Immature natural killer cell (primary cell): ENCODE measurements around the gene CIDEB. TPM values are rescaled to one million over a fixed set of nuclear protein-coding genes. Genes with fewer than 3 reads are reported as not detected.
"Not testable (repeated sequence)": the region's sequence is repeated elsewhere in the genome, so short reads cannot be mapped to it uniquely, and the experiment has no call there.

Experiments used
- DNase-seq, 3 donors: peaks; one replicate each; pipeline ENCODE4 v3.0.0; 2022; ENCODE audit warnings: mixed read lengths in 1 of 3
- H3K27ac Mint-ChIP-seq, 6 donors: one replicate each; pipeline ENCODE4 v1.8.0; 2020; ENCODE audit warnings: mixed read lengths in 6 of 6, mild to moderate bottlenecking in 5 of 6, inconsistent platforms in 4 of 6, moderate library complexity in 3 of 6
- H3K27me3 Mint-ChIP-seq, 3 donors: one replicate each; pipeline ENCODE4 v1.8.0; 2020 to 2021; ENCODE audit warnings: low read depth in 3 of 3, mild to moderate bottlenecking in 3 of 3, mixed read lengths in 3 of 3, moderate library complexity in 3 of 3, inconsistent platforms in 1 of 3
- H3K36me3 Mint-ChIP-seq, 3 donors: one replicate each; pipeline ENCODE4 v1.8.0; 2020; ENCODE audit warnings: mixed read lengths in 3 of 3, inconsistent platforms in 2 of 3, mild to moderate bottlenecking in 2 of 3
- H3K4me1 Mint-ChIP-seq, 2 donors: one replicate each; pipeline ENCODE4 v1.8.0; 2020; ENCODE audit warnings: inconsistent platforms in 2 of 2, mild to moderate bottlenecking in 2 of 2, mixed read lengths in 2 of 2, moderate library complexity in 1 of 2
- H3K4me3 Mint-ChIP-seq, 5 donors: one replicate each; pipeline ENCODE4 v1.8.0; 2020; ENCODE audit warnings: mild to moderate bottlenecking in 5 of 5, mixed read lengths in 5 of 5, inconsistent platforms in 3 of 5, moderate library complexity in 3 of 5
- H3K9me3 Mint-ChIP-seq, 6 donors: one replicate each; pipeline ENCODE4 v1.8.0; 2020; ENCODE audit warnings: mild to moderate bottlenecking in 6 of 6, mixed read lengths in 6 of 6, inconsistent platforms in 4 of 6, moderate library complexity in 3 of 6
- polyA plus RNA-seq, 3 donors: library from polyadenylated mRNA; unstranded; fragments of 300-500 nt; fragmentation: Illumina TruSeq; gene quantifications; one replicate each; pipeline ENCODE4 v1.2.3, GENCODE V29; 2021

CIDEB gene
- polyA plus RNA-seq = 10 to 100 TPM; 31.6 to 81.9 (median 52.1) TPM

GRCh38 chr14:24307575-24308341 lies at the start of gene CIDEB:
Gene CIDEB, minus strand, starts transcription at chr14:24307977. Its CDS starts 119 bp downstream, at chr14:24307858.
- DNase-seq = peak; percentile 55 to 64 (median 58)
- H3K9me3 Mint-ChIP-seq = no peaks in the 10 kb centered on the region
- peaks cover 21 to 49% (median 32%) of the 10 kb centered on the region in 3 donors for H3K36me3 Mint-ChIP-seq
- H3K4me1 Mint-ChIP-seq = peaks cover 46 to 52% of the 10 kb centered on the region in 2 donors
- peaks cover 0 to 6% (median 3%) of the 10 kb centered on the region in 3 donors for H3K27me3 Mint-ChIP-seq
- peak within 1 kb of the TSS; percentile 82 to 98 (median 96) for H3K27ac Mint-ChIP-seq
- peak within 1 kb of the TSS in 3 of 5 donors; percentile 19 to 84 (median 54) for H3K4me3 Mint-ChIP-seq

GRCh38 chr14:24356208-24356607 lies 48.4 kb upstream of the CIDEB start:
- H3K27ac Mint-ChIP-seq = no peak overlapping the region
- H3K36me3 Mint-ChIP-seq = peaks cover 0 to 4% (median 3%) of the 10 kb centered on the region in 3 donors
- peaks cover 4 to 10% (median 8%) of the 10 kb centered on the region in 3 donors for H3K27me3 Mint-ChIP-seq
- peaks cover 0 to 5% (median 0%) of the 10 kb centered on the region in 6 donors for H3K9me3 Mint-ChIP-seq
- no peak for DNase-seq
- H3K4me1 Mint-ChIP-seq = no peaks in the 10 kb centered on the region
- H3K4me3 Mint-ChIP-seq = no peak overlapping the region

GRCh38 chr14:24355009-24355408 lies 47.2 kb upstream of the CIDEB start:
- peaks cover 0 to 3% (median 0%) of the 10 kb centered on the region in 3 donors for H3K36me3 Mint-ChIP-seq
- H3K27me3 Mint-ChIP-seq = peaks cover 8 to 15% (median 12%) of the 10 kb centered on the region in 3 donors
- DNase-seq = no peak
- no peak overlapping the region for H3K27ac Mint-ChIP-seq
- peaks cover 0 to 4% (median 0%) of the 10 kb centered on the region in 6 donors for H3K9me3 Mint-ChIP-seq
- no peaks in the 10 kb centered on the region for H3K4me1 Mint-ChIP-seq
- no peak overlapping the region for H3K4me3 Mint-ChIP-seq

- H3K36me3 Mint-ChIP-seq, H3K27ac Mint-ChIP-seq, H3K9me3 Mint-ChIP-seq, H3K4me1 Mint-ChIP-seq, DNase-seq, H3K4me3 Mint-ChIP-seq: not testable (repeated sequence)
- H3K27me3 Mint-ChIP-seq = peaks cover 6 to 19% (median 8%) of the 10 kb centered on the region in 3 donors
Measured at GRCh38 chr14:24354482-24354825, 46.7 kb upstream of the CIDEB start.

GRCh38 chr14:24353559-24354481 lies 46.0 kb upstream of the CIDEB start:
- no peak for DNase-seq
- Mint-ChIP-seq H3K27ac (no peak overlapping the region), H3K9me3 (peaks cover 0 to 3% (median 0%) of the 10 kb centered on the region in 6 donors), H3K27me3 (peaks cover 6 to 21% (median 8%) of the 10 kb centered on the region in 3 donors), H3K36me3 (no peaks in the 10 kb centered on the region), H3K4me3 (no peak overlapping the region), H3K4me1 (no peaks in the 10 kb centered on the region)

- Mint-ChIP-seq H3K4me1 (no peaks in the 10 kb centered on the region), H3K27ac (no peak overlapping the region), H3K27me3 (peaks cover 6 to 18% (median 11%) of the 10 kb centered on the region in 3 donors), H3K9me3 (peaks cover 0 to 3% (median 0%) of the 10 kb centered on the region in 6 donors), H3K36me3 (no peaks in the 10 kb centered on the region), H3K4me3 (no peak overlapping the region)
- DNase-seq = no peak
Measured at GRCh38 chr14:24351517-24351916, 43.7 kb upstream of the CIDEB start.

GRCh38 chr14:24349742-24350141 lies 42.0 kb upstream of the CIDEB start:
- no peak for DNase-seq
- H3K27ac Mint-ChIP-seq = no peak overlapping the region
- no peak overlapping the region for H3K4me3 Mint-ChIP-seq
- peaks cover 9 to 18% (median 13%) of the 10 kb centered on the region in 3 donors for H3K27me3 Mint-ChIP-seq
- no peaks in the 10 kb centered on the region for H3K4me1 Mint-ChIP-seq
- H3K9me3 Mint-ChIP-seq = peaks cover 0 to 3% (median 0%) of the 10 kb centered on the region in 6 donors
- H3K36me3 Mint-ChIP-seq = no peaks in the 10 kb centered on the region

- peaks cover 9 to 18% (median 11%) of the 10 kb centered on the region in 3 donors for H3K27me3 Mint-ChIP-seq
- no peak overlapping the region for H3K4me3 Mint-ChIP-seq
- H3K27ac Mint-ChIP-seq = no peak overlapping the region
- DNase-seq = no peak
- H3K4me1 Mint-ChIP-seq = no peaks in the 10 kb centered on the region
- H3K9me3 Mint-ChIP-seq = no peaks in the 10 kb centered on the region
- no peaks in the 10 kb centered on the region for H3K36me3 Mint-ChIP-seq
Measured at GRCh38 chr14:24348186-24348585, 40.4 kb upstream of the CIDEB start.

GRCh38 chr14:24347134-24347533 lies 39.4 kb upstream of the CIDEB start:
- Mint-ChIP-seq H3K36me3 (no peaks in the 10 kb centered on the region), H3K4me3 (no peak overlapping the region), H3K27ac (no peak overlapping the region), H3K9me3 (no peaks in the 10 kb centered on the region), H3K27me3 (peaks cover 7 to 21% (median 9%) of the 10 kb centered on the region in 3 donors), H3K4me1 (no peaks in the 10 kb centered on the region)
- no peak for DNase-seq

GRCh38 chr14:24343795-24344660 lies 36.3 kb upstream of the CIDEB start:
- Mint-ChIP-seq H3K27ac (no peak overlapping the region), H3K27me3 (peaks cover 3 to 7% (median 5%) of the 10 kb centered on the region in 3 donors), H3K36me3 (no peaks in the 10 kb centered on the region), H3K4me1 (peaks cover 12 to 15% of the 10 kb centered on the region in 2 donors), H3K9me3 (no peaks in the 10 kb centered on the region), H3K4me3 (no peak overlapping the region)
- no peak for DNase-seq

GRCh38 chr14:24342889-24343288 lies 35.1 kb upstream of the CIDEB start:
- Mint-ChIP-seq H3K36me3 (peaks cover 0 to 9% (median 0%) of the 10 kb centered on the region in 3 donors), H3K4me1 (peaks cover 22 to 26% of the 10 kb centered on the region in 2 donors), H3K4me3 (no peak overlapping the region), H3K27ac (no peak overlapping the region), H3K9me3 (no peaks in the 10 kb centered on the region), H3K27me3 (peaks cover 3 to 7% (median 5%) of the 10 kb centered on the region in 3 donors)
- DNase-seq = no peak

- H3K36me3 Mint-ChIP-seq = peaks cover 11 to 28% (median 15%) of the 10 kb centered on the region in 3 donors
Measured at GRCh38 chr14:24340606-24341005, 32.8 kb upstream of the CIDEB start.

More at GRCh38 chr14:24340606-24341005, 32.8 kb upstream of the CIDEB start:
- Mint-ChIP-seq H3K4me1 (peaks cover 26 to 32% of the 10 kb centered on the region in 2 donors), H3K9me3 (no peaks in the 10 kb centered on the region), H3K27ac (no peak overlapping the region), H3K4me3 (peak overlapping the region in 3 of 5 donors; percentile 96 to 97 (median 97)), H3K27me3 (peaks cover 3 to 14% (median 5%) of the 10 kb centered on the region in 3 donors)
- DNase-seq = no peak
